HT1080 (cell line): ENCODE results near the gene TEX30. TPM values are rescaled to one million over a fixed set of nuclear protein-coding genes. Genes with fewer than 3 reads are reported as not detected.
A peak's percentile ranks its signal among the peaks of the same experiment; 100 is the strongest.

Experiments used
- DNase-seq: peaks from one replicate; pipeline ENCODE4 v3.0.0-alpha.2; 2015; ENCODE audit warnings: low read depth
- total RNA-seq: library from RNA; depleted of rRNA; stranded (reverse); fragments of >200 nt; shearing (Covaris generic); gene quantifications from 2 replicates; pipeline ENCODE4 v1.2.3, GENCODE V29; 2014

Gene TEX30
- total RNA-seq, 1 experiment from 2014 or later, result 48.8 TPM

- peak; percentile 26 for DNase-seq
These were observed 6.0 kb upstream of the TEX30 start for GRCh38 chr13:102779436-102780159.

GRCh38 chr13:102777736-102778135, 4.2 kb upstream of the TEX30 start:
- DNase-seq, result no peak

- no peak for DNase-seq
These were observed 2.7 kb upstream of the TEX30 start for GRCh38 chr13:102776271-102776670.

GRCh38 chr13:102774591-102775520, 1.3 kb upstream of the TEX30 start:
- DNase-seq, result no peak

GRCh38 chr13:102774214-102774568, 605 bp upstream of the TEX30 start:
- no peak for DNase-seq

DNA sequence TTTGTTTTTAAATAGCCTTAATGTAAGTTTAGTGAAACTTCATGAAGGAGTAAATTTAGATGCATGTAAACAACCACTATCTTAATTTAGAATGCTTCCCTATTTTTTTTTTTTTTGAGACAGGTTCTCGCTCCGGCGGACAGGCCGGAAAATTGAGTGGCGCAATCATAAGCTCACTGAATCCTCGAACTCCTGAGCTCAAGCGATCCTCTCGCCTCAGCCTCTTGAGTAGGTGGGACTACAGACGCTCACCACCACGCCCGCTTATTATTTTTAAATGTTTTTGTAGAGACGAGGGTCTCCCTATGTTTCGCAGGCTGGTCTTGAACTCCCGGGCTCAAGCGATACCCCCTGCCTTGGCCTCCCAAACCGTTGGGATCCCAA, 1.6 kb downstream of the TEX30 start:
- DNase-seq, result no peak

DNA sequence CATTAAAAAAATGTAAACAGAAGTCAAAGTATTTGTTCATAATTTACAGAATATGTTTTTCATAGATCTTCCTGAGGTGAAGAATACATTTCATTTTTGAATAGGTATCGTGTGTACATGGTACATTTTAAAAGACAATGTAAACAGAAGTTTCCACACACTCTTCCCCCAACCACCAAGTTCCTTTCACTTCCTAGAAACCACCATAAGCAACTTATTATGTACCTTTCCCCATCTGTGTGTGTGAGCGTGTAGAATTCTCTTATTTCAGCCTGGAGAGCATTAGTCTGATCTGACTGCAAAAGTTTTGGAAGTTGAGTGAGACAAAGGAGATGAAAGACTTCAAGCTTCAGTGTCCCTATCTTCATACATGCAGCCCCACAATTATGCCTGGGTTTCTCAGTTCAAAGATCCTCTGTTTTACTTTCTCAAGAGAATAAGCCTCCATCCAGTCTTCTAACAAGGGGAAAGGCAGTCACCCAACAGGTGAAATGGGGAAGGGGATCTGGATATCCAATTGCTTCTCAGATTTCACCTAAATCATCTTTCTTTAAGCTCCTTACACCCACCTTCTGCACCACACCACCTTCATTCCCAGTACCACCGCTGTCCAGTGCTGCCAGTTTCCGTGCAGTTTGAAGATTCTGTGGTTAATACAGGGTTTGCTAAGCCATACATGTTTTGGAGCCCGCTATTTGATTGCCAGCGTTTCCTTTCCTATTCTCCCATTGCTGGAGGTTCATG, 2.1 kb downstream of the TEX30 start:
- no peak for DNase-seq

DNA sequence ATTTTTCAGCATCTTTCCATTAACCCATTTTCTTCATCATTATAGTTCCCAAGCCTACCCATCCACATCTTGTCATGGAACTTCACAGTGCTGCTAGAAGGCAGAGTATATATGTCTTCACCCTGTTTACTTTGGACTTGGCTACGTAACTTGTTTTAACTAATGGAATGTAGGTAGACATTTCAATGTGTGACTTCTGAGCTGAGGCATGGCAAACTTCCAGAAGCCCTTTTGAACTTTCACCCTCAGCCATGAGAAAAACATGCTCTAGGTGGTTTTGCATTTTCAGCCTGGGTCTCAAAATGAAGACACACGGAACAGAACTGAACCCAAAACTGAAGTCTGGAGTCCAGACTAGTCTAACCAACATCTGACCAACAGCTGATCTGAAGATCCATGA, 3.2 kb downstream of the TEX30 start:
- DNase-seq, result no peak

DNA sequence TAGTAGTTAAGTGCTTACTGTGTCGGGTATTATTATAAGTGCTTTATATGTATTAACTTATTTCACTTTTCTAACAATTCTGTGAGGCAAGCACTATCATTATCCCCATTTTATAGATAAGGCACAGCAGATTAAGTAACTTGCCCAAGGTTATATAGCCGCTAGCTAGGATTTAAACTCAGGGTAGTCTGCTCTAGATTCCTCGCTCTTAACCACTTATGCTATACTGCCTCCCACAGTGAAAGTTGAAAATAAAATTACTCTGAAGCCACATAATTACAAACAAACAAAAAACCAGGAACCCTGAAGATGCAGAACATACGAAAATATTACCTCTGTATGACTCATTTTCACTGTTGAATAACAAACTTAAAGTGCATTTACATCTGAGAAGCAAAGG, 3.9 kb downstream of the TEX30 start:
- DNase-seq, result no peak

GRCh38 chr13:102768909-102769308, 4.7 kb downstream of the TEX30 start:
- no peak for DNase-seq

- no peak for DNase-seq
These were observed 9.8 kb downstream of the TEX30 start for GRCh38 chr13:102763741-102764140.

DNA sequence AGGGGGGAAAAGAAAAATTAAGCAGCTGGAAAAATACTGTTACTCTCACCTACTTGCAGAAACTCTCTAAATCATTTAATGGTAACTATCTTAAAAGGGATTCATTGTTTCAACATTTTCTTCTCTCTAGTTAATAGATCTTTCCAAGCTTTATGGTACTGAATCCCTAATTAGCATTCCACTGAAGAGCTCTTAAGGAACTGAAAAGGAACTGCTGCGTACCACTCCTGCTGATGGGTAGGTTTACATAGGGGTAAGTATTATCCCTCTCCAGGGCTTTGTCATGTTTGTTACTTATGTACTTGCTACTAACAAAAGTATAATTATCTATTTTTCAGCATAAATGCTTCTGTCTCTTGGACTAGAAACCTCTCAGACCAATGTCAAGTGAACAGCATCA, 12.5 kb downstream of the TEX30 start:
- DNase-seq, result no peak

DNA sequence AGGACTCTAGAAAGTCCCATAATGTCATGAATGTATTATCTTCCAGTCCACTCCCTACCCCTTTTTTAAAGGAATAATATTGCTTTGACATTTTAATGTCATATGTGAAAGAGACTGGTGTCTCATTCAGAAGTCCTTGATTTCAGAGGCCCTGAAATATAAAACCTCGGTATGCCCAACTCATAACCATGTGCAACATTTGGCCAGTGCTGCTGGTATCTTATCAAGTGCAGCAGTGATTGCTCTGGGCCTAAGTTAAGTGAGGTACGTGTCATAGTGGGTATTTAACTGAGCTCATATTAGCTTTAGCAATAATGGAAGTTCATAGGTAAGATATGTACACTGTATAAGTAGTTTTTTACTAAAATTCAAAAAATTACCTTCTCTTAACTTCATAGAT, 14.7 kb downstream of the TEX30 start:
- no peak for DNase-seq

DNA sequence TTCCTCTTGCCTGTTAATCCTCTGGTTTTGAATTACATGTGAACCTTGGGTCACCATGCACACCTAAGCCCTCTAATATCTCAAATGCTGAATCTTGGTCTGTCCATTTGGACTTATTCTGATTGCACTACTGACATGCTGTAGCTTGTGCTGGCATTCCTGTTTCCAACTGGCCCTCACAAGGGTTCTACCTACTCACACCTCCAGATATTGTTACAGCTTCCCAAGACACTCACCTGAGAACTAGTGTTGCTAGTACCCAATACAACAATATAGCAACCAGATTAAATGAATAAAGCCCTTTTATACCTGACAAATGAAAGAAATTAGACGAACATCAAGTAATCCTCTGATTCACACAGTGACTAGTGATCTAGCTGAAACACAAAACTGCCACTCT, 16.6 kb downstream of the TEX30 start:
- no peak for DNase-seq

DNA sequence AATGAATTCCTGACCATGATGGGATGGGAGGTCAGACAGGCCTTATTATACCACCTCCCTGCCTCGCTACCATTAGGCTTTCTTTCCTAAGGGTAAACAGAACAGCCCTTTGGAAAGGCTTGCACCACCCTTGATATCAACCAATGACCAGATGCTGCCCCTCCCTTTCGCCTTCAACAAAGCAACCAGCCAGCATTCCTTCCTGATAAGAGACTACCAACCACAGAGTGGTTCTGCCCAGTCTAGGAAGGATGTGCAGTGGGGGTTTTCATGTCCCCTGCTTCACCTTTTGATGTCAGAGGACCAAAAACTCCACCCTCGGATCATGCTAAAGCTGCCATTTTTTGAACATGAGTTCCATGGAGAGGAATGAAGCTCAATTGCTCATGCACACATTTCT, 21.7 kb downstream of the TEX30 start:
- no peak for DNase-seq

DNA sequence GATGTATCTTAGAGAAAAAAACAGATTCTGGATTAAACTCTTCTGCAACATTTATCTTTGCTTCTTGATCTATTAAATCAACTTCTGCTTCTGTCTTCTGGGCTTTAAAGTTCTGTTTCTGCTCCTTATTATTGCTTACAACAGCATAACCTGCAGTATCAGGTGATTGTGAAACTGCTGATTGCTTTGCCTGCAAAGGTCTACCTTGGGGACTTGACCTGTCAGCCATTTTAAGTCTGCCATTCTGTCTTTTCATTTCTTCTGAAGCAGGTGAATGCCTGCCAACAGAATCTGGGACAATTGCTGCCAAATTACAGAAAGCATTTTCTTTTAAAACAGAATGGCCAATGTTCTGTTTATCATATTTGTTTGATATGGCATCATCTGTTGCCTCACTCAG, 31.1 kb downstream of the TEX30 start:
- DNase-seq, result no peak

GRCh38 chr13:102742101-102742500, 31.5 kb downstream of the TEX30 start:
- no peak for DNase-seq

GRCh38 chr13:102729560-102730270, 43.9 kb downstream of the TEX30 start:
- peak; percentile 85 for DNase-seq

GRCh38 chr13:102726430-102726829, 47.2 kb downstream of the TEX30 start:
- DNase-seq, result peak; percentile 42

GRCh38 chr13:102724923-102725322, 48.7 kb downstream of the TEX30 start:
- DNase-seq, result peak; percentile 58

DNA sequence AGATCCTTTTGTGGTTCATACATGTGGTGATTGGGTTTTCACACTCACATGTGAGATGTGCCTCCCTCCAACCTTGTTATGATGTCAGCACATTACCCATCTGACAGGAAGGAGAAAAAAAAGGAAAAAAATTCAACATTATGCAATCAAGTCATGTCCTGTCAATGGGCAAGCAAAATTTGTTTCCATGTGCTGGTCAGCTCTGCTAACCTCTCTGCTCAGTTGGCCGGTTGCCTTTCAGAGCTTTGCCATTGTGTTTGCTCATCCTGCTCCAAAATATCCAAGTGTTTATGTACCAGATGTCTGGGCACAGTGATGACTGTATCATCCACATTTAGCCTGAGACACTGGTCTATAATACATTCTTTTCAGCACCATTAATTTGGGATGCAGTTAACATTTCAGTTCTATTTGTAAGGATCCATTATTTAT, 51.8 kb downstream of the TEX30 start:
- peak; percentile 37 for DNase-seq
